ENCODE measurements around the gene ZSCAN21.
A peak's percentile ranks its signal among the peaks of the same experiment; 100 is the strongest.
"Not testable (repeated sequence)": the region's sequence is repeated elsewhere in the genome, so short reads cannot be mapped to it uniquely, and the experiment has no call there.

Gene ZSCAN21

GRCh38 chr7:100011516-100011915 is 38.1 kb upstream of the ZSCAN21 start:
- H3K4me3 ChIP-seq (ENCODE audit: control insufficient read depth, low read depth, low read length), result no peak overlapping the region
- DNase-seq (ENCODE audit: low read depth), result no peak
- no peak for TF ChIP-seq CTCF (IDR thresholded peaks at IDR 0.05; ENCODE audit: control insufficient read depth, insufficient read depth, low read depth, low read length, missing control alignments)

GRCh38 chr7:100012385-100013327 is 36.9 kb upstream of the ZSCAN21 start:
- not testable (repeated sequence) for DNase-seq (ENCODE audit: low read depth); H3K4me3 ChIP-seq (ENCODE audit: control insufficient read depth, low read depth, low read length)

DNA sequence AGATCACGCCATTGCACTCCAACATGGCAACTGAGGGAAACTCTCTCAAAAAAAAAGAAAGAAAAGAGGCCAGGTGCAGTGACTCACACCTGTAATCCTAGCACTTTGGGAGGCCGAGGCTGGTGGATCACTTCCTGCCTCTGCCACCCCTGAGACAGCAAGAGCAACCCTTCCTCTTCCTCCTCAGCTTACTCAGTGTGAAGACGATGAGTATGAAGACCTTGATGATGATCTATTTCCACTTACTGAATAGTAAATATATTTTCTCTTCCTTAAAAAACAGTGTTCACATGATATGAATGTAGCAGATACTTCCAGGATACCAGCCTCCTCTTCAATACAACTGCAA is 36.3 kb upstream of the ZSCAN21 start:
- H3K4me3 ChIP-seq (ENCODE audit: control insufficient read depth, low read depth, low read length), result no peak overlapping the region
- no peak for DNase-seq (ENCODE audit: low read depth)
- TF ChIP-seq CTCF (IDR thresholded peaks at IDR 0.05; ENCODE audit: control insufficient read depth, insufficient read depth, low read depth, low read length, missing control alignments), result no peak

DNA sequence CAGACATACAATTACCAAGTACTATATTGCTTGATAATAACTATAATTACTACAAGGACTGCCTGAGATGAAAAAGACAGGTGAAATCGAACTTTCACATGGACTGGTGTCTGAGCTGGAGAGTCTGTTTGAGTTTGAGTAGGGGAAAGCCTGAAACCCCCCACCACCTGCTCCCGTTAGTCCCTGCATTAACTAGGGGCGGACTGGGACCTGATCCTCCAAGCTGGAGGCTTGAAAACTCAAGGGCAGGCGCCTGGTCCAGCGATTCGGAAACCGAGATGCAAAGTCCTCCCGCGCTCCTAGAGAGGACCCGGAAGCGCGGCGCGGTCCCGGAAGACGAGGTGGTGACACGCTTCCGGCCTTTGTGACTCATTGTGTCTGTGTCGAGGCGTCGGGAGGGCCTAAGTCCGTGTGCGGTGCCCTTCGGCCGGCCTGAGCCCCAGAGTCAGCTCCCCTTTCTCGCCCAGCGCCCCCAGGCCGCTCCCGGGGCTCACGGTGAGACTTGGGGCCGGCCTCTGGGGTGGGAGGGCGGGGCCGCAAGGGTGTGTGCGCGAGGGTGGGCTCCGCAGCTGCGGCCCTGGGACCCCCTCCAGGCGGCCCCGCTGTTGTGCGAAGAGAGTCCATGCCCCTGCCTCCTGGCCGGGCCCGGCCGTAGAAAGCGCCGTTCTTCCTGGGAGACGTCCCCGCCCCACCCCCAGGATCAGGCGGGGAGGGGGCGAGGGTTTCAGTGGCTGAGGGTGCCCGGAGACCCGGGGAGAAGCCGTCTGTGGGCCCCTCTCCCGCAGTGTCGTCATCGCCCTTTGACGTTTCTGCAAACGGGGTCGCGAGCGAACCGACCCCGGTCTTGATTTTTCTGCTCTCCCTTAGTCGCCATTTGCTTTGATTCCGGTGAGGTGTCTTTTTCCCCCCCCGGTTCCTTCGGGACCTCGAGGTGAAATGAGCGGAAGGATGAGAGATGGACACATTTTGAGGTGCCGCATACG is 34.1 kb upstream of the ZSCAN21 start, which contains the start of gene ZKSCAN1:
TSS of gene ZKSCAN1 (plus strand) at position 365 of the 983 bp plus-strand sequence. CDS start 7,911 bp downstream, outside the sequence.
- no peak for TF ChIP-seq CTCF (IDR thresholded peaks at IDR 0.05; ENCODE audit: control insufficient read depth, insufficient read depth, low read depth, low read length, missing control alignments)
- H3K4me3 ChIP-seq (ENCODE audit: control insufficient read depth, low read depth, low read length), result peak within 1 kb of the TSS; percentile 95
- peak; percentile 71 for DNase-seq (ENCODE audit: low read depth)

DNA sequence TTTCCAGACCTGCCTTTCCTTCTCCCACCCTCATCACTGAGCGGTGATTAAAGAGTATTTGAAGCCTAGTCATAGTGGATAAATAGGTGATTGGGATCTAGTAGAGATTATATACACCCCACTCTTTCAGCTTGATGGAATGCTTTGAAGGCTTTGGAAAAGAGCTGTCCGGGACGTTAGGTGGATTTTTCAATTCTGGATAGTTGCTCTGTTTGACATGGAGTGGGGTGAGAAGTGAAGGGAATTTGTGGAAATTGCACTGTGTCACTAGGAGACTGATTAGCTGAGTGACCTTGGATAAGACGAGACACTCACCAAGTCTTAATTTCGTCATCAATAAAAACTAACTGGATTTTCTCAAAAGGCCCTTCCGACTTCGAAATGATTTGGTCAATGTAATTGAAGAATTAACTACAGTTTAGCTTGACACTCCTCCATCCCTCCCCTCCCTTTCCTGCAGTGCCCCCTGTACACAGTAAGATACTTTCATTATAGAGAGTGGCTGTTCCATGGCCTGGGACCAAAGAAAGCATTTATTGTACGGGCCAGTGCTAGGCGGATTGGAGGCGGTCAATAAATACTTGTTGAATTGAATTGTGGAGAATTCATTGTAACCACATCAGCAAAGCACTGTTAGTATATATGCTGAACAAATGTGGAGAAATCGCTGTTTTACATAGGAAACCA is 33.2 kb upstream of the ZSCAN21 start:
- TF ChIP-seq CTCF (IDR thresholded peaks at IDR 0.05; ENCODE audit: control insufficient read depth, insufficient read depth, low read depth, low read length, missing control alignments), result no peak
- peak overlapping the region; percentile 95 for H3K4me3 ChIP-seq (ENCODE audit: control insufficient read depth, low read depth, low read length)
- DNase-seq (ENCODE audit: low read depth), result no peak

DNA sequence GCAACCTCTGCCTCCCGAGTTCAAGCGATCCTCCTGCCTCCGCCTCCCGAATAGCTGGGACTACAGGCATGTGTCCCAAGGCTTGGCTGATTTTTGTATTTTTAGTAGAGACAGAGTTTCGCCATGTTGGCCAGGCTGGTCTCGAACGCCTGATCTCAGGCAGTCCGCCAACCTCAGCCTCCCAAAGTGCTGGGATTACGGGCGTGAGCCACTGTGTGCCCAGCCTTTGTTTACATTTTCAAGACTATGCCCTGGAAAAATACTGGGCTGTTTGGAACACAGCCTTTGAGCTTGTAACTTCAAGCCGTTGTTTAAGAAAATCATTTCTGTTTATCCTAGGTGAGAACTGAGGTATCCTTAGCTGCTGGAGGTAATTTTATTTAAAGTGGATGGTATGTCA is 32.3 kb upstream of the ZSCAN21 start:
- H3K4me3 ChIP-seq (ENCODE audit: control insufficient read depth, low read depth, low read length), result no peak overlapping the region
- no peak for TF ChIP-seq CTCF (IDR thresholded peaks at IDR 0.05; ENCODE audit: control insufficient read depth, insufficient read depth, low read depth, low read length, missing control alignments)
- no peak for DNase-seq (ENCODE audit: low read depth)
